ENCODE measurements around the gene EPYC.

Gene EPYC

GRCh38 chr12:90937651-90938050, 67.1 kb downstream of the EPYC start:
- no peak overlapping the region for H3K27ac ChIP-seq (ENCODE audit: low read depth, low read length)
- no peak overlapping the region for H3K9ac ChIP-seq (ENCODE audit: low read depth, low read length)
- no peak overlapping the region for H3K4me3 ChIP-seq (ENCODE audit: low read depth, low read length)
- H3K36me3 ChIP-seq (ENCODE audit: control insufficient read depth, insufficient read depth, low read length), result no peaks in the 10 kb centered on the region
- H3K4me1 ChIP-seq (ENCODE audit: control insufficient read depth, insufficient read depth, low read length), result no peaks in the 10 kb centered on the region
- no peaks in the 10 kb centered on the region for H3K27me3 ChIP-seq (ENCODE audit: control insufficient read depth, insufficient read depth, low read length)
- no peaks in the 10 kb centered on the region for H3K9me3 ChIP-seq (ENCODE audit: control insufficient read depth, insufficient read depth, low read length)

DNA sequence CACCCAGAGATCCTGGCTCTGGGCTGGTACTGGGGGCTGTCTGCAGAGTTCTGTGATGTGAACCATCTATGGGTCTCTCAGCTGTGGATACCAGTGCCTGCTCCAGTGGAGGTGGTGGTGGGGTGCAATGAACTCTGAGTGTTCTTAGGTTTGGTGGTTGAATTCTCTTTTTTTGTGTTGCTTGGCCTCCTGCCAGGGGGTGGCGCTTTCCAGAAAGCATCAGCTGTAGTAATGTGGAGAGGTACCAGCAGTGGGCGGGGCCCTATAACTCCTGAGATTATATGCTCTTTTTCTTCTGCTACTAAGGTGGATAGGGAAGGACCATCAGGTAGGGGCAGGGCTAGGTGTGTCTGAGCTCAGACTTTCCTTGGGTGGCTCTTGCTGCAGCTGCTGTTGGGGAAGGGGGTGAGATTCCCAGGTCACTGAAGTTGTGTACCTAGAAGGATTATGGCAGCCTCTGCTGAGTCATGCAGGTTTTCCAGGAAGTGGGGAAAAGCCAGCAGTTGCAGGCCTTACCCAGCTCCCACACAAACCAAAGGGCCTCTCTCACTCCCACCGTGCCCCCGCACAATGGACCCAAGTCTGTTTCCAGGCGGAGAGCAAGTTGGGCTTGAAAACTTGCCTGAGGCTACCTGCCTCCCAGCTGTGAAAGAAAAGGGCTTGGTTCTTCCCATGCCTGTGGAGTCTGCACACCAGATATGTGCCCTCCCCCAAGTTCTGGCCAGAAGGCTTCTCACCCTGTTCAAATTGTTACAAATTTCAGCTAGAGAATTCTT, 68.4 kb downstream of the EPYC start:
- no peaks in the 10 kb centered on the region for H3K9me3 ChIP-seq (ENCODE audit: control insufficient read depth, insufficient read depth, low read length)
- H3K4me3 ChIP-seq (ENCODE audit: low read depth, low read length), result no peak overlapping the region
- no peaks in the 10 kb centered on the region for H3K36me3 ChIP-seq (ENCODE audit: control insufficient read depth, insufficient read depth, low read length)
- H3K9ac ChIP-seq (ENCODE audit: low read depth, low read length), result no peak overlapping the region
- H3K27me3 ChIP-seq (ENCODE audit: control insufficient read depth, insufficient read depth, low read length), result no peaks in the 10 kb centered on the region
- H3K27ac ChIP-seq (ENCODE audit: low read depth, low read length), result no peak overlapping the region
- H3K4me1 ChIP-seq (ENCODE audit: control insufficient read depth, insufficient read depth, low read length), result no peaks in the 10 kb centered on the region

- no peak overlapping the region for H3K9ac ChIP-seq (ENCODE audit: low read depth, low read length)
- no peaks in the 10 kb centered on the region for H3K27me3 ChIP-seq (ENCODE audit: control insufficient read depth, insufficient read depth, low read length)
- H3K4me1 ChIP-seq (ENCODE audit: control insufficient read depth, insufficient read depth, low read length), result no peaks in the 10 kb centered on the region
- no peaks in the 10 kb centered on the region for H3K36me3 ChIP-seq (ENCODE audit: control insufficient read depth, insufficient read depth, low read length)
- no peak overlapping the region for H3K4me3 ChIP-seq (ENCODE audit: low read depth, low read length)
- no peak overlapping the region for H3K27ac ChIP-seq (ENCODE audit: low read depth, low read length)
- H3K9me3 ChIP-seq (ENCODE audit: control insufficient read depth, insufficient read depth, low read length), result no peaks in the 10 kb centered on the region
Observed at GRCh38 chr12:90925562-90925961, 79.2 kb downstream of the EPYC start.

DNA sequence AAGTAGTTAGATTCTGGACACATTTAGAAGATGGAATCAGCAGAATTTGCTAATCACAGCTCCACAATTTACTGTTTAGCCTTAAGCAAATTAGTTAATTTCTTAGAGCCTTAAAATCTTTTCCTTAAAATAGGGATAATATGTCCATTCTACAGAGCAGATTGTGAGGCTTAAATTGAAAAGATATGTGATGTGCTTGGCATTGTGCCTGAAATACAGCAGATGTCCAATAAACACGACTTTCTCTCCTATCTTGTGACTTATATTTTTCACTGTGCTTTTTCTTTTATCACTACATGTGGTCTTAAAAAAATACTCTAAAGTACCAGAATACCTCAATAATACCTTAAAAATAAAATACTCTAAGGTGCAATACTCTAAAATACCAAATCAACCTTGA, 80.4 kb downstream of the EPYC start:
- H3K4me1 ChIP-seq (ENCODE audit: control insufficient read depth, insufficient read depth, low read length), result no peaks in the 10 kb centered on the region
- H3K4me3 ChIP-seq (ENCODE audit: low read depth, low read length), result no peak overlapping the region
- no peaks in the 10 kb centered on the region for H3K27me3 ChIP-seq (ENCODE audit: control insufficient read depth, insufficient read depth, low read length)
- H3K9ac ChIP-seq (ENCODE audit: low read depth, low read length), result no peak overlapping the region
- H3K36me3 ChIP-seq (ENCODE audit: control insufficient read depth, insufficient read depth, low read length), result no peaks in the 10 kb centered on the region
- H3K27ac ChIP-seq (ENCODE audit: low read depth, low read length), result no peak overlapping the region
- no peaks in the 10 kb centered on the region for H3K9me3 ChIP-seq (ENCODE audit: control insufficient read depth, insufficient read depth, low read length)

DNA sequence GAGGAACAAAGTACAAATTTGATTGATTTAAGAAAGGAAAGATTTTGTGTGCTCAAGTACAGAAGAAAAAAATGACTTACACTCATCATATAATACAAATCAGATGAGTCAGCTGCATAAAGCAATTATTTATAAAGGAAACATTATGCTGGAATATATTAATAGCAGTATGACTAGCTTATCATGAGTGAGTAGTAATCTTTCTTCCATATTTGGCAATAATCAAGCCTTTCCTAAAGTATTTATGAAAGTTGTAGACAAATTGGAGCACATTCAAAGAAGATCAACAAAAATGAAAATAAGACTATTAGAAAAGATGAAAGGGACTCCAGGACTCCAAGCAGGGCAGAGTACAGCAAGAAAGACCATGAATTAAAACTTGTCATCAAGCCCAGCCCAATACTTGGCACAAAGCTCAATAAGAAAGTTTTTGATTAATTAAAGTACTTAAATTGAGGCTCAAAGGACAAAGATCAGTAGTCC, 82.6 kb downstream of the EPYC start:
- H3K36me3 ChIP-seq (ENCODE audit: control insufficient read depth, insufficient read depth, low read length), result no peaks in the 10 kb centered on the region
- H3K27me3 ChIP-seq (ENCODE audit: control insufficient read depth, insufficient read depth, low read length), result no peaks in the 10 kb centered on the region
- no peak overlapping the region for H3K4me3 ChIP-seq (ENCODE audit: low read depth, low read length)
- no peak overlapping the region for H3K27ac ChIP-seq (ENCODE audit: low read depth, low read length)
- no peak overlapping the region for H3K9ac ChIP-seq (ENCODE audit: low read depth, low read length)
- H3K4me1 ChIP-seq (ENCODE audit: control insufficient read depth, insufficient read depth, low read length), result no peaks in the 10 kb centered on the region; the same call in 1 of the 2 replicates
- H3K9me3 ChIP-seq (ENCODE audit: control insufficient read depth, insufficient read depth, low read length), result no peaks in the 10 kb centered on the region

GRCh38 chr12:90921536-90921935, 83.2 kb downstream of the EPYC start:
- no peak overlapping the region for H3K27ac ChIP-seq (ENCODE audit: low read depth, low read length)
- no peak overlapping the region for H3K9ac ChIP-seq (ENCODE audit: low read depth, low read length)

GRCh38 chr12:90920222-90920621, 84.5 kb downstream of the EPYC start:
- Histone ChIP-seq H3K4me1 (ENCODE audit: control insufficient read depth, insufficient read depth, low read length) (no peaks in the 10 kb centered on the region; the same call in 1 of the 2 replicates), H3K27ac (ENCODE audit: low read depth, low read length) (no peak overlapping the region), H3K4me3 (ENCODE audit: low read depth, low read length) (no peak overlapping the region)

More at GRCh38 chr12:90921536-90921935, 83.2 kb downstream of the EPYC start:
- no peaks in the 10 kb centered on the region; the same call in 1 of the 2 replicates for H3K4me1 ChIP-seq (ENCODE audit: control insufficient read depth, insufficient read depth, low read length)
- H3K36me3 ChIP-seq (ENCODE audit: control insufficient read depth, insufficient read depth, low read length), result no peaks in the 10 kb centered on the region
- no peaks in the 10 kb centered on the region for H3K27me3 ChIP-seq (ENCODE audit: control insufficient read depth, insufficient read depth, low read length)
- H3K9me3 ChIP-seq (ENCODE audit: control insufficient read depth, insufficient read depth, low read length), result no peaks in the 10 kb centered on the region
- no peak overlapping the region for H3K4me3 ChIP-seq (ENCODE audit: low read depth, low read length)

DNA sequence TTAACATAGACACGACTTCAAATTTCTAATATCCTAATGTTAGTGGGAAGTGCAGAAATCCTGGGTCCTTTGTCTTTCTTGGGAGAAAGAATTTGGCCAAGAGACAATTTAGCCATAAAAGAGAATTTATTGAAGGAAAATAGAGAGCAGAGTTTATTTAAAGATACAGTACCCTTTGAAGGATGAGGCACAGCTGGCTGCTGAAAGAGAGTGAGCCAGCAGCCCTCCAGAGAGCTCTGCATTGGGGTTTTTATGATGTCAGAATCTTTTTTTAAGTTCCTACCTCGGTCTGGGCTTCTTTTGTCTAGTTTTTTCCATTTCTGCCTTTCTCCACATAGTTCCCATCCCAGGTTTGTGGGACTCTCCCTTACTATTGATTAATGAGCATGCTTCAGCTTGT, 87.3 kb downstream of the EPYC start:
- H3K9me3 ChIP-seq (ENCODE audit: control insufficient read depth, insufficient read depth, low read length), result peaks cover 4% of the 10 kb centered on the region; the same call in 1 of the 2 replicates
- no peaks in the 10 kb centered on the region for H3K36me3 ChIP-seq (ENCODE audit: control insufficient read depth, insufficient read depth, low read length)
- no peaks in the 10 kb centered on the region for H3K27me3 ChIP-seq (ENCODE audit: control insufficient read depth, insufficient read depth, low read length)
- no peaks in the 10 kb centered on the region; the same call in 1 of the 2 replicates for H3K4me1 ChIP-seq (ENCODE audit: control insufficient read depth, insufficient read depth, low read length)
- H3K27ac ChIP-seq (ENCODE audit: low read depth, low read length), result no peak overlapping the region
- no peak overlapping the region for H3K9ac ChIP-seq (ENCODE audit: low read depth, low read length)
- H3K4me3 ChIP-seq (ENCODE audit: low read depth, low read length), result no peak overlapping the region

More at GRCh38 chr12:90920222-90920621, 84.5 kb downstream of the EPYC start:
- no peaks in the 10 kb centered on the region for H3K9me3 ChIP-seq (ENCODE audit: control insufficient read depth, insufficient read depth, low read length)
- H3K9ac ChIP-seq (ENCODE audit: low read depth, low read length), result no peak overlapping the region
- H3K27me3 ChIP-seq (ENCODE audit: control insufficient read depth, insufficient read depth, low read length), result no peaks in the 10 kb centered on the region
- no peaks in the 10 kb centered on the region for H3K36me3 ChIP-seq (ENCODE audit: control insufficient read depth, insufficient read depth, low read length)

DNA sequence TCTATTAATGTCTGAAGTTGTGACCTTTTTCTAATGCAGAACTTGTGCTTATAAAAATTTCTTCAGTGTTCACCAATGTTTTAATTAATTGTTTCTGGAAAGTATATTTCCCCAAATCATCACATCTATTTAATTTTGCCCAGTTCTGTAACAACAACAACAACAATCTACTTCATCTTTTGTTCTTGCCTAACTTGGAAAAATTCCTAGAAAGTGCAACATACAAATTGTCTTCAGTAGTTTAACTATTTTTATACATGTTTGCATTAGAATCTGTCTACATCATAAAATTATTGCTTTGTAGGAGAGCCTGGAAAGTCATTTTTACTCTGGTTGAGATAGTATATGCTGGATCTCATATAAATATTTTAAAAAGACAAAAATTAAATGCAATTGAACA, 88.3 kb downstream of the EPYC start:
- Histone ChIP-seq H3K9me3 (ENCODE audit: control insufficient read depth, insufficient read depth, low read length) (peaks cover 4% of the 10 kb centered on the region; the same call in 1 of the 2 replicates), H3K9ac (ENCODE audit: low read depth, low read length) (no peak overlapping the region), H3K27ac (ENCODE audit: low read depth, low read length) (no peak overlapping the region), H3K27me3 (ENCODE audit: control insufficient read depth, insufficient read depth, low read length) (no peaks in the 10 kb centered on the region), H3K4me1 (ENCODE audit: control insufficient read depth, insufficient read depth, low read length) (no peaks in the 10 kb centered on the region; the same call in 1 of the 2 replicates), H3K36me3 (ENCODE audit: control insufficient read depth, insufficient read depth, low read length) (no peaks in the 10 kb centered on the region), H3K4me3 (ENCODE audit: low read depth, low read length) (no peak overlapping the region)

DNA sequence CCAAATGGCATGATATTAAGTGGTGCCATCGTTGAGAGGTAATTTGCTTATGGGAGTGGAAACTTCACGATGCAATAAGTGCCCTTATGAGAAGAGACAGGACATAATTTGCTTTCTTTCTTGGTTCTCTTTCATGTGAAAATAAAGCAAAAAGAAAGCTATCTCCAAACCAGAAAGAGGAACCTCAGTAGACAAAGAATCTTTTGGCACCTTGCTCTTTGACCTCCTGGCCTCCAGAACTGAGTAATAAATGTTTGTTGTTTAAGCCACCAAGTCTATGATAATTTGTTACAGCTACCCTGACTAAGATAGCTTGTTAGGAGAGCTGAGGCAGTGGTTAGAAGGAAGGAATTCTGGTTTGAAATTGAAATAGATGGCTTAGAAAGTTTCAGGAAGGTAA, 89.4 kb downstream of the EPYC start:
- no peaks in the 10 kb centered on the region for H3K27me3 ChIP-seq (ENCODE audit: control insufficient read depth, insufficient read depth, low read length)
- H3K36me3 ChIP-seq (ENCODE audit: control insufficient read depth, insufficient read depth, low read length), result no peaks in the 10 kb centered on the region
- peaks cover 4% of the 10 kb centered on the region; the same call in 1 of the 2 replicates for H3K9me3 ChIP-seq (ENCODE audit: control insufficient read depth, insufficient read depth, low read length)
- no peak overlapping the region for H3K4me3 ChIP-seq (ENCODE audit: low read depth, low read length)
- no peak overlapping the region for H3K27ac ChIP-seq (ENCODE audit: low read depth, low read length)
- no peaks in the 10 kb centered on the region; the same call in 1 of the 2 replicates for H3K4me1 ChIP-seq (ENCODE audit: control insufficient read depth, insufficient read depth, low read length)
- H3K9ac ChIP-seq (ENCODE audit: low read depth, low read length), result no peak overlapping the region

Data from HUES48 (cell line).